EH (cell line): ENCODE measurements around the gene BPI.
A peak's percentile ranks its signal among the peaks of the same experiment; 100 is the strongest.
"Not testable (repeated sequence)": the region's sequence is repeated elsewhere in the genome, so short reads cannot be mapped to it uniquely, and the experiment has no call there.

Experiments
- DNase-seq: peaks from one replicate; pipeline ENCODE4 v3.0.0-alpha.2; 2015; ENCODE audit warnings: low read depth

The BPI gene

GRCh38 chr20:38363004-38363747 lies 59.2 kb downstream of the BPI start:
- no peak for DNase-seq

- peak; percentile 27 for DNase-seq
These were observed 65.4 kb downstream of the BPI start for GRCh38 chr20:38369389-38369788.

- DNase-seq: no peak
These were observed 68.8 kb downstream of the BPI start for GRCh38 chr20:38372806-38373205.

GRCh38 chr20:38373231-38373867 lies 69.4 kb downstream of the BPI start:
- no peak for DNase-seq

- DNase-seq: no peak
These were observed 69.9 kb downstream of the BPI start for GRCh38 chr20:38373898-38374297.

- no peak for DNase-seq
These were observed 73.2 kb downstream of the BPI start for GRCh38 chr20:38377039-38377685.

GRCh38 chr20:38377838-38378237 lies 73.9 kb downstream of the BPI start:
- not testable (repeated sequence) for DNase-seq

- no peak for DNase-seq
These were observed 79.2 kb downstream of the BPI start for GRCh38 chr20:38383147-38383546.

GRCh38 chr20:38386004-38386403 lies 82.0 kb downstream of the BPI start:
- DNase-seq: no peak

- no peak for DNase-seq
These were observed 82.9 kb downstream of the BPI start for GRCh38 chr20:38386851-38387250.
